ENCODE results near the gene C1orf53.

GRCh38 chr1:197905699-197906351, 3.4 kb downstream of the C1orf53 start:
- TF ChIP-seq CBFB (CRISPR knock-in tag; IDR thresholded peaks at IDR 0.05; ENCODE audit: low read depth) (no peak), USF2 (CRISPR knock-in tag; IDR thresholded peaks at IDR 0.05) (no peak), USF1 (CRISPR knock-in tag; IDR thresholded peaks at IDR 0.05) (no peak)
- TF ChIP-seq, protein P1, sequence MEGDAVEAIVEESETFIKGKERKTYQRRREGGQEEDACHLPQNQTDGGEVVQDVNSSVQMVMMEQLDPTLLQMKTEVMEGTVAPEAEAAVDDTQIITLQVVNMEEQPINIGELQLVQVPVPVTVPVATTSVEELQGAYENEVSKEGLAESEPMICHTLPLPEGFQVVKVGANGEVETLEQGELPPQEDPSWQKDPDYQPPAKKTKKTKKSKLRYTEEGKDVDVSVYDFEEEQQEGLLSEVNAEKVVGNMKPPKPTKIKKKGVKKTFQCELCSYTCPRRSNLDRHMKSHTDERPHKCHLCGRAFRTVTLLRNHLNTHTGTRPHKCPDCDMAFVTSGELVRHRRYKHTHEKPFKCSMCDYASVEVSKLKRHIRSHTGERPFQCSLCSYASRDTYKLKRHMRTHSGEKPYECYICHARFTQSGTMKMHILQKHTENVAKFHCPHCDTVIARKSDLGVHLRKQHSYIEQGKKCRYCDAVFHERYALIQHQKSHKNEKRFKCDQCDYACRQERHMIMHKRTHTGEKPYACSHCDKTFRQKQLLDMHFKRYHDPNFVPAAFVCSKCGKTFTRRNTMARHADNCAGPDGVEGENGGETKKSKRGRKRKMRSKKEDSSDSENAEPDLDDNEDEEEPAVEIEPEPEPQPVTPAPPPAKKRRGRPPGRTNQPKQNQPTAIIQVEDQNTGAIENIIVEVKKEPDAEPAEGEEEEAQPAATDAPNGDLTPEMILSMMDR (IDR thresholded peaks at IDR 0.05) = no peak

Measured in WTC11 (cell line).